HepG2 (cell line): ENCODE measurements around the gene SMTNL2. TPM values are rescaled to one million over a fixed set of nuclear protein-coding genes. Genes with fewer than 3 reads are reported as not detected.
A peak's percentile ranks its signal among the peaks of the same experiment; 100 is the strongest.

Experiments used
- BATF2 ChIP-seq: sonication (generic); formaldehyde crosslinking; IDR thresholded peaks from 2 replicates; pipeline ENCODE4 v1.8.0; 2022; ENCODE audit warnings: mild to moderate bottlenecking, missing genetic modification reagents, moderate library complexity
- BRD4 ChIP-seq: sonication (generic); formaldehyde crosslinking; IDR thresholded peaks from 2 replicates; pipeline ENCODE4 v1.4.0; 2020; ENCODE audit warnings: missing genetic modification reagents
- CBX5 ChIP-seq: sonication (generic); formaldehyde crosslinking; IDR thresholded peaks from 2 replicates; pipeline ENCODE4 v1.4.0; 2020; ENCODE audit warnings: missing genetic modification reagents, borderline replicate concordance
- DBP ChIP-seq: sonication (generic); formaldehyde crosslinking; IDR thresholded peaks from 2 replicates; pipeline ENCODE4 v1.4.0; 2020; ENCODE audit warnings: missing genetic modification reagents; ENCODE audit errors: not compliant biosample characterization
- KDM5A ChIP-seq: fragments of 200-600 bp; sonication (generic); IDR thresholded peaks from 2 replicates; pipeline ENCODE4 v1.7.0; 2018; ENCODE audit warnings: antibody characterized with exemption, mild to moderate bottlenecking, low read length, borderline replicate concordance
- PAXIP1 ChIP-seq: sonication (generic); formaldehyde crosslinking; conservative IDR thresholded peaks from 2 replicates; pipeline ENCODE4 v1.4.0; 2020; ENCODE audit warnings: mild to moderate bottlenecking, missing genetic modification reagents, moderate library complexity
- PRDM4 ChIP-seq: sonication (generic); formaldehyde crosslinking; IDR thresholded peaks from 2 replicates; pipeline ENCODE4 v1.9.0; 2021; ENCODE audit warnings: missing genetic modification reagents, borderline replicate concordance
- REXO4 ChIP-seq: sonication (generic); formaldehyde crosslinking; IDR thresholded peaks from 2 replicates; pipeline ENCODE4 v1.8.0; 2022; ENCODE audit warnings: missing genetic modification reagents, mild to moderate bottlenecking, borderline replicate concordance
- SOX6 ChIP-seq, 2 experiments: fragments of 450-650 bp in 1 of 2; sonication (generic) in 1 of 2; formaldehyde crosslinking in 1 of 2; IDR thresholded peaks; 2 replicates each; pipeline versions ENCODE4 v1.4.0 to v1.6.1; 2017 to 2020; ENCODE audit warnings: antibody characterized with exemption in 1 of 2, mild to moderate bottlenecking in 1 of 2, missing genetic modification reagents in 1 of 2
- TERF1 ChIP-seq: sonication (generic); formaldehyde crosslinking; IDR thresholded peaks from 2 replicates; pipeline ENCODE4 v1.8.0; 2022; ENCODE audit warnings: mild to moderate bottlenecking, missing genetic modification reagents, moderate library complexity
- TOE1 ChIP-seq: sonication (generic); formaldehyde crosslinking; IDR thresholded peaks from 2 replicates; pipeline ENCODE4 v1.4.0; 2020; ENCODE audit warnings: mild to moderate bottlenecking, missing genetic modification reagents
- TSC22D2 ChIP-seq: sonication (generic); formaldehyde crosslinking; IDR thresholded peaks from 2 replicates; pipeline ENCODE4 v1.5.1; 2020; ENCODE audit warnings: missing genetic modification reagents, mild to moderate bottlenecking, borderline replicate concordance
- ZGPAT ChIP-seq: IDR thresholded peaks from 2 replicates; pipeline ENCODE4 v1.6.1; 2016; ENCODE audit warnings: mild to moderate bottlenecking
- ZNF160 ChIP-seq: sonication (generic); formaldehyde crosslinking; IDR thresholded peaks from 2 replicates; pipeline ENCODE4 v1.8.0; 2022; ENCODE audit warnings: mild to moderate bottlenecking, inconsistent platforms, missing genetic modification reagents
- ZNF367 ChIP-seq: sonication (generic); formaldehyde crosslinking; IDR thresholded peaks from 2 replicates; pipeline ENCODE4 v1.4.0; 2020; ENCODE audit warnings: missing genetic modification reagents, borderline replicate concordance
- ZNF7 ChIP-seq: IDR thresholded peaks from 2 replicates; pipeline ENCODE4 v1.6.1; 2016; ENCODE audit warnings: missing biosample characterization, missing genetic modification reagents
- polyA plus RNA-seq, 8 experiments: library from polyadenylated mRNA; depleted of rRNA in 3 of 8; stranded (reverse) in 7 of 8; unstranded in 1 of 8; fragments of >200 nt; fragmentation: Illumina TruSeq in 4 of 8; extraction: Trizol in 4 of 8; gene quantifications; 2 replicates each; pipeline versions ENCODE4 v1.2.1 to v1.2.3, GENCODE V29; 2011 to 2016; ENCODE audit warnings: low read depth in 4 of 8, missing spikeins in 1 of 8, mixed read lengths in 1 of 8; ENCODE audit not compliant: insufficient read depth in 1 of 8
- total RNA-seq, 5 experiments: library from RNA; depleted of rRNA; stranded (reverse); fragments of >200 nt; fragmentation: Illumina TruSeq; extraction: Trizol; gene quantifications; 2 replicates each; pipeline ENCODE4 v1.2.3, GENCODE V29; 2016; ENCODE audit warnings: low read depth in 1 of 5

Gene SMTNL2
- total and polyA plus RNA-seq, 2 of the 13 experiments (the other 11 are each of a cell fraction or from before 2014, with no cell fraction given): 0.41 to 5.1 TPM

- TF ChIP-seq PRDM4 (CRISPR knock-in tag): no peak
- no peak for TF ChIP-seq ZNF7 (CRISPR knock-in tag)
- TF ChIP-seq PAXIP1 (CRISPR knock-in tag): 0 out of 2 replicates have a peak, but pooled peaks have one; percentile 38
- no peak for TF ChIP-seq REXO4 (CRISPR knock-in tag)
- TF ChIP-seq TOE1: no peak
- no peak for TF ChIP-seq SOX6 (IDR thresholded peaks at IDR 0.05)
- peak; percentile 69 for TF ChIP-seq SOX6 (CRISPR knock-in tag; IDR thresholded peaks at IDR 0.05)
- TF ChIP-seq BRD4 (CRISPR knock-in tag): 0 out of 2 replicates have a peak, but pooled peaks have one; percentile 0
- TF ChIP-seq BATF2 (CRISPR knock-in tag): no peak
- peak; percentile 52 for TF ChIP-seq ZNF160 (CRISPR knock-in tag)
- no peak; the same call in 1 of the 2 replicates for TF ChIP-seq ZNF367
- peak; percentile 6 for TF ChIP-seq DBP (CRISPR knock-in tag)
- peak; percentile 52; the same call in 1 of the 2 replicates for TF ChIP-seq KDM5A
- TF ChIP-seq ZGPAT (CRISPR knock-in tag): peak; percentile 85
- TF ChIP-seq TSC22D2: no peak
- no peak for TF ChIP-seq TERF1 (CRISPR knock-in tag)
- TF ChIP-seq CBX5: no peak
Measured at GRCh38 chr17:4554997-4555799, 29.1 kb upstream of the SMTNL2 start, which contains the start of gene MYBBP1A (continued).
